Colon (tissue), 2 donors: ENCODE results near the gene CHMP1A.
A peak's percentile ranks its signal among the peaks of the same experiment; 100 is the strongest.
"Not testable (repeated sequence)": the region's sequence is repeated elsewhere in the genome, so short reads cannot be mapped to it uniquely, and the experiment has no call there.

Experiments
- FAIRE-seq: peaks from 2 replicates; lab custom pipeline; 2012; peaks lifted over from hg19 to GRCh38; lab: Jason Lieb, UNC
- donor health status: control.
- donor health status: control.

The CHMP1A gene

DNA sequence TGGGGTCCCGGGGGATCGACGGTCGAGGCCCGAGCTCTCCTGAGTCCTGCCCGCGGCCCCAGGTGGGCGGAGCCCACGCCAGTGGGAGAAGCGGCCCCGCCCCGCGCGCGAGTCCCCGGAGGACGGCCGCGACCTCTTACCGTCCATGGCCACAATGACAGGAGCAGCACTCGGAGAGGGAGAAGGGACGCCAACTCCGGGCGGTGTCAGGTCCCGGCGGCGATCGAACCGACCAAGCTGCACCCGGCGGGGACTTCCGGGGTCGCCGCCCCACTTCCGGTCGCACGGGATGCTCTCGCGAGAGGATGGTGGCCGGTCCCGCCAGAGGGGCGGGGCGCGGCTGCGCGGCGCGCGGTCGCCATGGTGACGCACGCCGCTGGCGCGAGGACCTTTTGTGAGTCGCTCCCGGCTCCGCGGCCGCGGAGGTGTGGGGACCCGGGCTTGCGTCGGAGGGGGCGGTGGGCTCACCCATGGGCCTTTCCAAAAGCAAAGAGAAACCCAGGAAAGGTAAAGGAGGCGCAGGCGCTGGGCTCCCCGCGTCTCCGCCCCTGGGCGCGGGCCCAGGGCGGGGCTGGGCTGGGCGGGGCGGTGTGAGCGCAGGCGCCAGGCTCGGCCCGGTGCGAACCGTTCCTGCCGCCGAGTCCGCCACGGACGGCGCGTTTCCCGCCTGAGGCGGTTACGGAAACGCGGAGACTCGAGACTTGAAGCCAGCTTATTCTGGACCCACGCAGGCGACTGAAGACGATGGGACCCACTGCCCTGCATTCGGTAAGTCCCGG is at the start of gene CHMP1A, which contains the start of gene SPATA33:
TSS of gene CHMP1A (minus strand) at position 267 of the 779 bp plus-strand sequence. CDS start at position 147, 120 bp downstream.
TSS of gene SPATA33 (plus strand) at position 395 of the 779 bp plus-strand sequence. CDS start at position 471, 76 bp downstream.
- no peak for FAIRE-seq

DNA sequence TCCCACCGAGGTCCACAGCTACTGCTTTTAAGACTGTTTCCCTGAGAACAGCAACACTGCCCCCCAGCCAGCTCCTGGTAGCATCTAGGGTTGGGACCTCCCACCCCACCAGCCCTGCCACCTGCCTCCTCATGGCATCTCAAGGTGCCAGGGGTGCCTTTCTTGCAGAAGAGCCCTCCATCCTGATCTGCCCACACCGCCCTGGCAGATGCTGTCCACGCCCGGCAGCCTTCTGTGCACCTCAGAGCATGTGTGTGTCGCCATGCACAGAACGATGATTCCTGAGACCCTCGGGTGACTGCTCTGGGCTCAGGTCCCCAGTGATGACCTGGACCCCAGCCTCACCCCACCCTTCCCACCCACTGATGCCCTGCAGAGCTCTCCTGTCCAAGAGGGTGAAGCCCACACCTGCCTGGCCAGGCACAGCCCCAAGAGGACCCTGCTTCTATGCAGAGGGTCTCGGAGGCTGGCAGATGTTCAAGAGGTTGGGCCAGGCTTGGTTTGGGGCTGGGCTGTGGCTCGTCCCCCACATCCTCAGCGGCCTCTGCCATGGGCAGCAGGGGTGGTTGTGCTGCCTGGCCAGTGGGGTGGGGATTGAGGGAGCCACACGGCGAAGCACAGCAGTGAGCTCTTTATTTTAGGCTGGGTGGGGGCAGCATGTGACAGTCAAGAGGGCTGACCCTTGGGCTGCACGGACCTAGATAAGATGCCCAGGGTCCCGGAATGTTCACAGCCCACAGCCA is 49.2 kb upstream of the CHMP1A start:
- FAIRE-seq: no peak

DNA sequence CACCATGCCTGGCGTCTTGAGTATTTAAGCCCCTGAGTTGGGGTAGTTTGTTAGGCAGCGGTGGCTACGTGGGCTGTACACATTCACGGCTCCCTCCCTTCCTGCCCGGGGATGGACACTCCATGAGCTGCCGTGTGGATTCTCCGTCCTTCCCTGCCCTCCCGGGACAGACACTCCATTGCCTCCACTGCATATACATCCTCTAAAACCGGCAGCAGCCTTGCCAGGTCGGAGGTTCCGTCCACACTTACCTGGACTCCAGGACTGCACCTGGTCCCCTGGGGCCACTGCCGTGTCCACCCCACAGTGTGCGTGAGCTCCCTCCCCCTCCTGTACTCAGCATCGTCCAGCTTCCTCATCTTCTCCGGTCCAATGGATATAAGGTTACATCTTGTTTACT is 47.5 kb upstream of the CHMP1A start:
- no peak for FAIRE-seq

DNA sequence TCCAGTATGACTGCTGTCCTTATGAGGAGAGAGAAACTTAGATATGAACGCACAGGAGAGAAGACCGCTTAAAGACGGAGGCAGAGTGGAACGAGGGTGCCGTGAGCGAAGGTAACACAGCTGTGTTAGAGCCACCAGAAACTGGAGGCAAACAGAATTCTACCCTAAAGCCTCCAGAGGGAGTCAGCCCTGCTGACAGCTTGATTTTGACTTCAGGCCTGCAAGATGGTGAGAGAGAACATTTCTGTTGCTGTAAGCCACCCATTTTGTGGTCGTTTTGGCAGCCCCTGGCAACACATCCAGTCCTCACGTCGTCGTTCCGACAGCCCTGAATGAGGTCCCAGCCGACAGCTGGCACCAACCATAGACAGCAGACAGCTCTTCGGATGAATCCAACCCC is 46.8 kb upstream of the CHMP1A start:
- FAIRE-seq: no peak

DNA sequence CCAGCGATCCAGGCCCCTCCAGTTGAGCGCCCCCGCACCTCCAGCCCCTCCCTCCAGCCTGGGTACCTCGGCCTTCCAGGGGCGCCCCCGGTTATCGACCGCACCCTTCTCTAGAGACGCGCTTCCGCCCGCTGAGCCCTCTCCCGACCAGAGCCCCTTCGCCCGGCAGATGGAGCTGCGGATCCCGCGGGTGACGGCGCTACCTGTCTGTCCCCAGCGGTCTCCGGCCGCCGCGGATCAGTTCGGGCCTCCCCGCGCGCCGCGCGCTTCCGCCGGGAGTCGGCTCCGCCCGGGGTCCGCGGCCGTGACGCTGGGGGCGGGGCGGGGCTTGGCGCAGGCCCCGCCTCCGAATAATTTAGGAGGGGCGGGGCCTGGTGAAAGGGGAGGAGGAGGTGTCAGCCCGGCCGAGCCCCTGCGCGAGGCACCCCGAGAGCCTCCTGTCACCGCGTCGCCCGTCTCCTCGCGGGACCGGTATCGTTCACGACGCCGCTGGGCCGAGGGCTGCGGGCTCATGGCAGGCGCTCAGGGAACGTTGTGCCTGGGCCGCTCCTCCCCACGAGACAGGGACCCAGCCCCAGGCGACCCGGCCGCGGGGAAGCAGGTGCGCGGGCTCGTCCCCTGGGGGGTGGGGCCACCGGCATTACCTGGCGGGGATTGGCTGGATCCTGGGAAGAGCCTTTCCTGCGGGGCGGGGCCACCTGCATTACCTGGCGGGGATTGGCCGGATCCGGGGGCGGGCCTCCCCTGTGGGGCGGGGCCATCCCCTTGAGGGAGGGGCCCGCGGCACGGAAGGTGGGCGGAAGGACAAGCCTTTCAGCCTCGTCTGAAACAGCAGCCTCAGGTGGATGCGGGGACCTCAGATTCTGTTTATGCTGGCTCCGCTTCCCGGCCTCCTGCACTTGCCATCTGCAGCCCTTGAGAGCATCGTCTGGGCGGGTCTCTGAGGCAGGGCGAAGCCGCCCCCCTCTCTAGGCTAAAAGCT is 44.2 kb upstream of the CHMP1A start, which contains the start of gene SPATA2L:
TSS of gene SPATA2L (minus strand) at position 281 of the 982 bp plus-strand sequence. CDS start 473 bp downstream, outside the sequence.
- FAIRE-seq: no peak

DNA sequence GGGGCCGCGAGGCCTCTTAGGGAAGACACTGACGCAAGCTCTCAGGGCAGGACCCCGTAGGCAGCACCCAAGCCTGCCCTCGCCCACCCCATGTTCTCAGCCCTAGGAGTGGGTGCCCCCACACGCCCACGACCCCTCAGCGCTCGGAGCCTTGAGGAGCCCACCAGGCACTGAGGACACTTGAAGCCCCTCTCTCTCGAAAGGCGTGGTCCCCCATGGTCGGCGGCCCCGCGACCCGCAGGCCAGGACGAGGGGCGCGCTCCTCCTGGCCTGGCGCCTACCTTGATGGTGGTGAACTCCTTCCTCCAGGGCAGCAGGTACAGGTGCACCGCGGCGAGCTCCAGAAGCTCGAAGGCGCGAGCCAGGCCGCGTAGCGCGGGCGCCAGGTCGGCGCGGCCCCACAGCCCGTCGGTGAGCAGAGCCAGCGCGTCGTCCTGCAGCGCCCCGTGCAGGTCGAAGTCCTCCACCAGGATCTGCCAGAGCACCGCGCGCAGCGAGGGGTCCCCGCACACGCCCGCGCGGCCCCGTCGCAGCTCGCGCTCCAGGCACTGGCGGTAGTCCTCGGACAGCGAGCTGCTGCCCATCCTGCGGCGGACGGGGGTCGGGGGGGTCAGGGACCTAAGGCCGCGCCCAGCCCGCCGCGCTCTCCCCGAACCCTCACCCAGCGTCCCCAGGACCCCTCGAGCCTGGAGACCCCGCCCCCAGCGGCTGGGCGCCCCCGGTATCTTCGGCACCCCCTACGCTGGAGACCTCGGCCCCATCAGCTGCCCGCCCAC is 43.3 kb upstream of the CHMP1A start:
- no peak for FAIRE-seq

DNA sequence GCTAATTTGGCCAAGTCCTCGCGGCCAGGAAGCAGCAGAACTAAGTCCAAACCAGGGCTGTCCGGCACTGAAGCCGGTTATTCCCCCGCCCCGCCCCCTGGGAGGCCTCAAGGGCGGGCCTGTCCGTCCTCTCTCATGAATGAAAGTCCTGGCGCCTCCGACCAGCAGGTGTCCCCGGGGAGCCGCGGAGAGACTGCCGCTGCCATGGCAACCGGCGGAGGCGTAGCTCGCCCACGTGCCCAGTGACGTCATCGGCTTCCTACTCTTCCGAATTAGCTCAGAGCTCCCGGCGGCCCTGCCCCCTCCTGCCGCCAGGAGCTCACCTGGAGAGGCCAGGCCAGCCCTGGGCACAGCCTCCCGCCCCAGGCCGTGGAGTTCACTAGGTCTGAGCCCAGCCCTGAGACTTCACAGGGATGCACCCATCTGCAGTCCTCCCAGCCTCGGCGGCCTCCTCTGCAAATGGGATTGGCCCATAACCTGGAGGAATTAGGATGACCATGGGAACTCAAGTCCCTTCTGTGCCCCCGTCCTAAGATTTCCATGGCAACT is 42.7 kb upstream of the CHMP1A start:
- FAIRE-seq: peak; percentile 49

DNA sequence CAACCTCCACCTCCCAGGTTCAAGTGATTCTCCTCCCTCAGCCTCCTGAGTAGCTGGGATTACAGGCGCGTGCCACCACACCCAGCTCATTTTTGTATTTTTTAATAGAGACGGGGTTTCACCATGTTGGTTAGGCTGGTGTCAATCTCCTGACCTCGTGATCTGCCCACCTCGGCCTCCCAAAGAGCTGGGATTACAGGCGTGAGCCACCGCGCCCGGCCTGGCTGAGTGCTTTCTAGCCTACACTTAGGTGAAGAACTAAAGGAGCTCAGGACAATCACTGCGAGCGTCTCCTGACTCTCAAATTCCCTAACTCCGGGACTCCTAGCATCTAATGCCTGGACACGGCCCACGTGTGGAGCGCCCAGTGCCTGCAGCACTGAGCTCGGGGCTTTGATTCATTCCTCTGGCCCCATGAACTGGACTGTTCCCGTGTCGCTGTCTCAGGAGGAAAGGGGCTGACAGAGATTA is 42.2 kb upstream of the CHMP1A start:
- FAIRE-seq: not testable (repeated sequence)

DNA sequence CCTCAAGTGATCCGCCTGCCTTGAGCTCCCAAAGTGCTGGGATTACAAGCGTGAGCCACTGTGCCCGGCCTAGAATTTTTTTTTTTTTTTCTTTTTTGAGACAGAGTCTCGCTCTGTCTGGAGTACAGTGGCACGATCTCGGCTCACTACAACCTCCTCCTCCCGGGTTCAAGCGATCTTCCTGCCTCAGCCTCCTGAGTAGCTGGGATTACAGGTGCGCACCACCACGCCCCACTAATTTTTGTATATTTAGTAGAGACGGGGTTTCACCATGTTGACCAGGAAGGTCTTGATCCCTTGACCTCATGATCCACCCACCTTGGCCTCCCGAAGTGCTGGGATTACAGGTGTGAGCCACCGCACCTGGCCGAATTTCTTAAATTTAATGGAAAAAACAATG is 41.2 kb upstream of the CHMP1A start:
- FAIRE-seq: not testable (repeated sequence)

DNA sequence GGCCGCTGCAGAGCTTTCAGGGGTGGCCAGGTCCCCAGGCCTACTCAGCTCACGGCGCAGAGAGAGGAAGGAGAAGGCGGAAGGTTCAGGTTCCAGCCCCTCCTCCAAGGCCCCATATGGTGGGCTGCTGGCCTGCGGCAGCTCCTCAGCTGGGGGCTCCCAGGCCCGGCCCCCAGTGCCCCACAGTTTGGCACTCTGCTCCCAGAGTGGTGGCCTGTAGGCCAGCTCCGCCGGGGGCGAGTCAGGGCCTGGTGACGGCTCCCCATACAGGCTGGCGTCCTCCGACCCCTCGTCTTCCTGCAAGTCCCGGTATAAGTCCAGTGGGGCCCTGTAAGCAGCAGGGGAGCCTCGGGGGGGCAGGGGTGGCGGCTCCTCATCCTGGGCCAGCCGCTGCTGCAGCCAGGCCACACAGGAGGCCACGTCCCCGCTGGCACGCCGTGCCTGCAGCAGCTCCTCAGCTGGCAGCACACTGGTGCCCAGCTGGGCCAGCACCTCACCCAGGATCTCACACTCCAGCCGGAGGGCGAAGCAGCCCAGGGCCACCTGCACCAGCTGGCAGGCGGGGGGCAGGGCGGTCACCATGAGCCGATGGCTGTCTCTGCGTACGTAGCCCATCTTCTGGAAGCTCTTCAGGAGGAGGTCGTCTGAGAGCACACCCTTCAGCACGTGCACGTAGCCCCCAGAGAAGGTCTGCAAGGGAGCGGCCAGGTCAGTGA is 40.3 kb upstream of the CHMP1A start:
- FAIRE-seq: no peak

DNA sequence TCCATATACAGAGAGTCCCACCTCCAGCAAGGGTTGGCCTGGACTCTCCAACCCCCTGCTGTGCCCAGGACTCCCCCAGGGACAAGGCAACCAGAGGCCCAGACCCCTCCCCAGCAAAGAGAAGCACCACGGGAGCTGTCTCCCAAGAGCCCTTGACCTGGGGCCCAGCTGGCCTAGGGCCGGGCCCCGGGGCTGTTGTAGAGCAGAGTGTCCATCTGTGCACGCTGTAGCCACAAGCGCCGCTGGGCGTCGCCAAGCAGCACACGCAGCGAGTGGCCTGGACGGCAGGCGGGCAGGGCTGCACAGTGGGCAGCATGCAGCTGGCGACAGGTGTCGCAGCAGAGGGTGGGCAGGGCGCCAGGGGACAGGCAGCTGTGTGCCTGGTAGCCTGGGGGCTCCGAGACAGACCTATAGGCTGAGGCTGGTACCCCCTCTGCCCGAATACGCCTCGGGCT is 39.7 kb upstream of the CHMP1A start:
- FAIRE-seq: no peak

DNA sequence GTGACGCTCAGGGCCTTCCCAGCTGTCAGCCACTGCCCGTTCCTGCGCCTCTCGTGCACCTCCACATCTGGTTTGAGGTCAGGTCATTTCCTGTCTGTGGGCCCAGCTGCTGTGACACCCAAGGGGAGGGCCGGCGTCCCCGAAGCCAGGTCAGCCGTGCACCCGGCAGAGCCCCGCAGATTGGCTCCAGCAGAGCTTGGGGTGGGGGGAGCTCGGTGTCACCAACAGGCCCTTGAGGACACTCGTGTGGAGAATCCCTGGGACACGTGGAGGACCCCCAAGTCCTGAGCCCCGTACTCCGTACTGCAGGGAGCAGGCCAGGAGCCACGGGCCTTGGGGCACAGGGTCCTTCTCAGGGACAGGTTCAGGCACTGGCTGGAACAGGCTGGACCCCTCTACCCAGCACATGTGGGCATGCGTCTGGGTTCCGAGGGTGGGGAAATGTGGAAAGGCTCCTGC is 39.2 kb upstream of the CHMP1A start:
- no peak for FAIRE-seq

DNA sequence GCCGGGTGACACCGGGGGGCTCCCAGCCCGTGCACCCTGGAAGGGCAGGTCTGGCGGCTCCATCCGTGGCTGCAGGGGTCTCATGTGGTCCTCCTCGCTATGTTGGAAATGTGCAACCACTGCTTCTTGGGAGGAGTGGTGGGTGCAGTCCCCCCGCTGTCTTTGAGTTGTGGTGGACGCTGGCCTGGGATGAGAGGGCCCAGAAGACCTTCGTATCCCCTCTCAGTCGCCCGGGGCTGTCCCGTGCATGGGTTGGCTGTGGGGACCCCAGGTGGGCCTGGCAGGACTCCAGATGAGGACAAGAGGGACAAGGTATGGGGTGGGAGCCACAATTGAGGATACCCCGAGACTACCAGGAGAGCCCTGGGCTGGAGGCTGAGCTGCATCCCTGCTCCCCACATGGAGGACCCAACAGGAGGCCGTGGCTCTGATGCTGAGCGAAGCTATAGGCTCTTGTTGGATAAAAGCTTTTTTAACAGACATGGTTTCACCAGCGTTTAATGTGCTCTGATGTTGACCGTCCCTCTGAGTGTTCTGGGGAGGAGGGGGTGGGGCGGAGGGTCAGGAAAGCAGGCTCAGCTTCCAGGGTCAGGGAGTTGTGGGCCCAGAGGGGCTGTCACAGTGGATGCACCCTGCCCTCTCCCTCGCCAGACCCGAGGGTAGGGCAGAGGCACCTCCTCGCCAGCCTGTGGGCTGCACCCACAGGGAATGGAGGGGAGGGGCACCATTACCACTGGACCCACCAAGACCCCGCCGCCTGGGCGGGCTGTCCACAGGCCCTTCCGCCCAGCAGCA is 38.6 kb upstream of the CHMP1A start:
- no peak for FAIRE-seq

DNA sequence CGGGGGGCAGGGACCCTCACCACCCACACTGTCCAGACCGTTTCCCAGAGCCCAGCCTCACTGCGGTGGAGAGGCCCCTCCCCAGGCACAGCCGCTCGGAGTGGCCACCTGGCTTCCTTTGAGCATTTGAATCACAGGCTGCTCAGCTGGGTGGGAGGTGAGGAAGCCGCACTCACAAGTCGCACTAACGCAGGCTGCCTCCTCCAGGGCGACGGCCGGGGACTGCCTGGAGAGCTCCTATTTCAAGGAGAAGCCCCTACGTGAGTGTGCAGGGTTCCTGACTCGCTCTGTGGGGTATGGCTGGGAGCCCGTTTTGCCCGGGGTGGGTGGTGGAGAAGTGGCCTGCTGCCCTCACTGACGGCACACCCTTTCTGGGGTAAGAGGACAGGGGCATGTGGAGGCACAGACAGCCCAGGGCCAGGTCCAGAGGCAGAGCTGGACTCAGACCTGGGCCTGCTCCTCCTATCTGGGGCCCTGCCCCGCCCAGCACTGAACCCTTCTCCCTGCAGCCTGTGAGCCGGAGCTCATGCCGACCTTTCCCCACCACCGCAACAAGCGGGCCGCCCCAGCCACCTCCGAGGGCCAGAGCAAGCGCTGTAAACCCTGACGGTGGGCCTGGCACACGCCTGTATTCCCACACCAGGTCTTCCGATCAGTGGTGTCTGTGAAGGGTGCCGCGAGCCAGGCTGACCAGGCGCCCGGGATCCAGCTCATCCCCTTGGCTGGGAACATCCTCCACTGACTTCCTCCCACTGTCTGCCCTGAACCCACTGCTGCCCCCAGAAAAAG is 37.8 kb upstream of the CHMP1A start:
- no peak for FAIRE-seq

DNA sequence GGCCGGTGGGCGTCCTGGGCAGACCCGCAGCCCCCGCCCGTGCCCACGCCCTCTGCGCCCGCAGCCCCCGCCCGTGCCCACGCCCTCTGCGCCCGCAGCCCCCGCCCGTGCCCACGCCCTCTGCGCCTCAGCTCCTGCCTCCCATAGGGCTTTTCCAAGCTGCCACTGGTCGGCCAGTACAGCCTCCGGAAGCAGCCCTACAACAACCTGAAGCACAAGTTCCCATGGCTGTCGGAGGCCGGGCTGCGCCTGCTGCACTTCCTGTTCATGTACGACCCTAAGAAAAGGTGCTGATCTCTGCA is 37.2 kb upstream of the CHMP1A start:
- not testable (repeated sequence) for FAIRE-seq

DNA sequence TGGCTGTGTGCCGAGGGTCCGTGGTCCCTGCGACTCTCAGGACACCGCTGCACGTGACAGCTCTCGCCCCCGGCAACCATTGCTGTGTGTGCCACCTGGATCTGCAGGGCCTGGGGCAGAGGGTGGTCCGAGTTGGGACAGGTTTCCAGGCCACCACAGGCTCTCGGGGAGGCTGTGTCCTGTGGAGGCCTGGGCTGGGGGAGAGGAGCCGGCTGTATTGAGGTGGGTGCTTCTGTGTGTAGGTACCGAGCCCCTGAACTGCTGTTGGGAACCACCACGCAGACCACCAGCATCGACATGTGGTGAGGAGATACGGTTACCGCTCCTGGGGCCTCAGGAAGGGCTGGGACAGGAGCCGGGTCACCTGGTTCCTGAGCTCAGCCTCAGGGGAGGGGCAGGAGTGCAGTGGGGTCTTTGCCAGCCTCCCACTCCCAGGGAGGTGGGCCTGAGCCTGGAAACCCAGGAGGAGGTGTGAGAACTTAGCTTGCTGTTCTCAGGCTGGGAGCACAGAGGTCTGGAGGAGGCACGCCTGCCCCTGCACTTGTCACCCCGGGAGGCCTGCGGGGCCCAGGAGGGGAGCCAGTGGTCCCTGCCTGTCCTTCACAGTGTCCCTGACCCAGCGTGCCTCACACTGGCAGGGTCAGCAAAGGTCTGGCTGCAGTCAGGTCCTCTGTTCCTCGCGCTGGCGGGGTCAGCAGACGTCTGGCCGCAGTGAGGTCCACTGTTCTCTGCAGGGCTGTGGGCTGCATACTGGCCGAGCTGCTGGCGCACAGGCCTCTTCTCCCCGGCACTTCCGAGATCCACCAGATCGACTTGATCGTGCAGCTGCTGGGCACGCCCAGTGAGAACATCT is 36.6 kb upstream of the CHMP1A start:
- FAIRE-seq: no peak

DNA sequence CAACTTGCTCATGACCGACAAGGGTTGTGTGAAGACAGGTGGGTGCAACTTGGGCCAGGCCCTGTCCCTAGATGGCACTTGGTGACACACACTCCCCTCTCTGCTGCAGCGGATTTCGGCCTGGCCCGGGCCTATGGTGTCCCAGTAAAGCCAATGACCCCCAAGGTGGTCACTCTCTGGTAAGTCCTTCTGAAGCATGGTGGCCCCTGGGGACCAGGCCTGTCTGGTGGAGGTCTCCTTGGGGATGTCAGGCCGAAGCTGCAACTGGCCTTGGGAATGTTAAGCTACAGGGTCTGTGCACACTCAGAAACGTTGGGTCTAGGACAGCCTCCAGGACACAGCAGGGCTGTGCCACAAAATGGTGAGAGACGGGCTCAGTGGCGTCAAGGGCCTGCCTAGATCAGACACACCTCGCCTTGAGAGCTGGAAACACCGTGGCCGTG is 35.8 kb upstream of the CHMP1A start:
- FAIRE-seq: no peak
